Astrocyte of the hippocampus (primary cell): ENCODE measurements around the gene RDH16.
"Not testable (repeated sequence)": the region's sequence is repeated elsewhere in the genome, so short reads cannot be mapped to it uniquely, and the experiment has no call there.

ENCODE experiments used
- DNase-seq: peaks from one replicate; pipeline ENCODE4 v3.0.0; 2011; ENCODE audit warnings: low read depth, low spot score

The RDH16 gene

GRCh38 chr12:56922031-56922430, 35.4 kb downstream of the RDH16 start:
- no peak for DNase-seq

DNA sequence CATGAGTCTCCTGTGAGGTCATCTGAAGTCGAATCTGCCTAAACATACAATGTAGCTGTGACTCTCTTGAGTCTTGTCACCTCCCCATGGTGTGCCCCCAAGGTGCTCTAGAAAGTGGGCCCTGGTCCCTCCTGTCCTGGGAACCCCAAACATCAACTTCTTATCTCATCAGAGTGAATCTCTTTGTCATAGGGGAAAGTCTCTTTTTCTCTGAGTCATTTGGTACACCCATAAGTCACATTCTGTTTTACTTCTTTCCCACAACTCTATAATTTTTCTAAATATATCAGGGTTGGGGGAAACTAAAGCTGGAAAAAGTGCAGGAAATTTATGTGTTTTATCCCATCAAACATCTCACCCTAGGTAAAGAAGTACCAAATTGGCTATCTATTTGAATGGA, 36.1 kb downstream of the RDH16 start:
- no peak for DNase-seq

DNA sequence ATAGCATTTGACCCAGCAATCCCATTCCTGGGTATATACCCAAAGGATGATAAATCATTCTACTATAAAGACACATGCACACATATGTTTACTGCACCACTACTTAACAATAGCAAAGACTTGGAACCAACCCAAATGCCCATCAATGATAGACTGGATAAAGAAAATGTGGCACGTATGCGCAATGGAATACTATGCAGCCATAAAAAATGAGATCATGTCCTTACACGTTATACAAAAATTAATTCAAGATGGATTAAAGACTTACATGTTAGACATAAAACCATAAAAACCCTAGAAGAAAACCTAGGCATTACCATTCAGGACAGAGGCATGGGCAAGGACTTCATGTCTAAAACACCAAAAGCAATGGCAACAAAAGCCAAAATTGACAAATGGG, 39.3 kb downstream of the RDH16 start:
- not testable (repeated sequence) for DNase-seq

DNA sequence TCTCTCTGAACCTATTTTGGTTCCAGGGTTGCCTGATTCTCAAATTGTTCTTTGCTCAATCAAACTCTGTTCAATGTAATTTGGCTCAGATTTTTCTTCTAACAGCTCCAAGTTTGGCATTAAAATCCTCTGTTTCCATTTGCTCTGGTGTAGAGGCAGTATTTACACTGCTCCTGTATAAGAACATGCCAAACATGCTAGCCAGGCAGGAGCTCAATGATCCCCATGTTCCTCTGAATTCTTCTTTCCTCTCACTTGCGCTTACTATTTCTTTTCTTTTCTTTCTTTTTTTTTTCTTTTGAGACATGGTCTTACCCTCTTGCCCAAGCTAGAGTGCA, 40.4 kb downstream of the RDH16 start:
- DNase-seq: no peak

DNA sequence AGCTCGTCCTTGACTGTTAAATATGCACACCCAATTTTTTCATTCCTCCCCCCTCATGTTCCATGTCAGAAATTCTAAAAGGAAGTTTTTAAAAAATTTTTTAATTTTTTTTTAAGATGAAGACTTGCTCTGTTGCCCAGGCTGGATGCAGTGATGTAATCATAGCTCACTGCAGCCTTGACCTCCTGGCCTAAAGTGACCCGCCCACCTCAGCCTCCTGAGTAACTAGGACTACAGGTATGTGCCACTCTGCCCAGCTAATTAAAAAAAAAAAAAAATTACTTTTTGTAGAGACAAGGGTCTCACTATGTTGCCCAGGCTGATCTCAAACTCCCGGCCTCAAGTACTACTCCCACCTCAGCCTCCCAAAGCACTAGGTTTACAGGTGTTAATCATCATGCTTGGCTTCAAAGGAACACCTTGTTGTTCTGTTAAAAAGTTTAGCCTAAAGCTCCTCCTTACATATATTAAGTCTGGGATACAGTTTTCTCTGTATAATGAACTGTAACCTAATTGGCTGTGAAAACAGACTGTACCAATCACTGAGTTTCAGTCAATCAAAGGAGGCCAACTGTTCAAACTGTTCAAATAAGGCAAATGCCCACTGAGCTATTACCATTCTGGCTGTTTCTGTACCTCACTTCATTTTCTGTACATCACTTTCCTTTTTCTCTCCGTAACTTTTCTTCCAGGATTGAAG, 41.0 kb downstream of the RDH16 start:
- DNase-seq: no peak

- DNase-seq: no peak
These were observed 42.7 kb downstream of the RDH16 start for GRCh38 chr12:56914724-56915123.

DNA sequence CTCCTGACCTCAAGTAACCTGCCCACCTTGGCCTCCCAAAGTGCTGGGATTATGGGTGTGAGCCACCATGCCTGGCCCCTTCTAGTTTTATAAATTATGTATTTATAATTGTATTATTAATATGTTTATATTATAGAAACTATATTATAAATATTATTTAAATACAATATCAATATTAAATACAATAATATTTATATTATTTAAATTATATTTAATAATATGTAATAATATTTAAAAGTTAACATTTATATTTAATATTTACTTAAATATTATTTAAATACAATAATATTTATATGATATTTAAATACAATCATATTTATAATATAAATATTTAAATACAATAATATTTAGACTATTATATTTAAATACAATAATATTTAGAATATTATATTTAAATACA, 43.2 kb downstream of the RDH16 start:
- no peak for DNase-seq

- not testable (repeated sequence) for DNase-seq
These were observed 48.0 kb downstream of the RDH16 start for GRCh38 chr12:56909403-56909802.

DNA sequence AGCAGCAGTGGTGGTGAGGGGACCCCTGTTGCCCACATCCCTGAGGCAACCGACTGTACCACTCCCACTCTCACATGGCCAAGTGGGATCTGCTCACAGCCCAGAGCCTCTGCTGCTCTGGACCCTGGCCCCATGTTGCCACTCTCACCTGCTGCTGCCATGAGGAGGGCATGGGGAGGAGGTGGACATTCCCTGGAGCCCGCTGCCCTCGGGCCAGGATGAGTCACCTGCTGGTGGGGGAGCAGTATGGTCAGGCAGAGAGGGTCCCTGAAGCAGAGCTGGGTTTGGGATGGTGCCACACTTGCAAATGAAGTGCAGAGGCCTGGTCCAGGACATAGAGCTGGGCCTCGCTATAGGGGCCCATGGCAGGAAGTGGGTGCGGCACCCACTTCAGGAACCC, 49.3 kb downstream of the RDH16 start:
- no peak for DNase-seq

GRCh38 chr12:56905852-56906251, 51.6 kb downstream of the RDH16 start:
- DNase-seq: no peak

DNA sequence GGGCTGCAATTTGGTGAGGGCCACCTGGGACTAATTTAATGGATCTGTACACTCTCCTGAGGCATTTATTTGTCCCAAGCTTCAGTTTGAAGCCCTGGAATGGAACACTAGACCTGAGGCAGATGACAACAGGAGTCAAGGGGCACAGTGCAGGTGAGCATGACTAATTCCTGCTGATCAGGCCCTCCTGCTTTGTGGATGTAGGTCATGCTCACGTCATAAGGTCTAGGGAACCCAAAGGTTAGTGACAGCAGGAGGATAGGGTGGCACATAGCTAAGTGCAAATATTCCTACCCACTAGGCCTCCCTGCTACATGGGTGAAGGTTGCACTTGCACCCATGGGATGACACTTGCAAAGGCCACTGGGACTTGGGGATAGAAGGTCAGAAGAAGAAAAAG, 54.0 kb downstream of the RDH16 start:
- no peak for DNase-seq
